Spinal cord (tissue), 10 donors: ENCODE measurements around the gene MAT2A. TPM values are rescaled to one million over a fixed set of nuclear protein-coding genes. Genes with fewer than 3 reads are reported as not detected.

Experiments used
- DNase-seq, 6 donors: peaks; one replicate each; pipeline versions ENCODE4 v3.0.0 to v3.0.0-alpha.2; 2013 to 2015; ENCODE audit warnings: low spot score in 6 of 6, low read depth in 4 of 6
- H3K27ac ChIP-seq: one replicate; pipeline ENCODE4 v1.5.1; 2013; ENCODE audit warnings: low read depth, low read length, control low read depth
- H3K27me3 ChIP-seq: one replicate; pipeline ENCODE4 v1.6.1; 2013; ENCODE audit warnings: low read length; ENCODE audit not compliant: control insufficient read depth, insufficient read depth
- H3K36me3 ChIP-seq: one replicate; pipeline ENCODE4 v1.6.1; 2013; ENCODE audit warnings: low read length; ENCODE audit not compliant: control insufficient read depth, insufficient read depth
- H3K4me1 ChIP-seq: one replicate; pipeline ENCODE4 v1.6.1; 2013; ENCODE audit warnings: low read length; ENCODE audit not compliant: control insufficient read depth, insufficient read depth
- H3K4me3 ChIP-seq: one replicate; pipeline ENCODE4 v1.5.1; 2013; ENCODE audit warnings: low read depth, low read length, control low read depth
- H3K9me3 ChIP-seq: one replicate; pipeline ENCODE4 v1.6.1; 2013; ENCODE audit warnings: low read length; ENCODE audit not compliant: control insufficient read depth, insufficient read depth
- WGBS: methylation state at CpG from one replicate; pipeline ENCODE4 v1.1.5; 2013; ENCODE audit warnings: missing lambda C conversion rate; ENCODE audit not compliant: insufficient coverage; 5-methylcytosine and 5-hydroxymethylcytosine counted together
- polyA plus RNA-seq, 2 donors: library from polyadenylated mRNA; unstranded; fragments of 120-200 nt; gene quantifications; one replicate each; pipeline ENCODE4 v1.2.1, GENCODE V29; 2013; ENCODE audit not compliant: insufficient read length in 2 of 2
- total RNA-seq, 2 donors: library from RNA; depleted of rRNA in 1 of 2; stranded (reverse); fragments of 120-200 nt in 1 of 2; fragments of >200 nt in 1 of 2; gene quantifications; one replicate each; pipeline versions ENCODE4 v1.2.3 to v1.2.4, GENCODE V29; 2013 to 2014
- donor health status: healthy.

Gene MAT2A
- total and polyA plus RNA-seq, 4 donors = 112 to 337 (median 223) TPM

DNA sequence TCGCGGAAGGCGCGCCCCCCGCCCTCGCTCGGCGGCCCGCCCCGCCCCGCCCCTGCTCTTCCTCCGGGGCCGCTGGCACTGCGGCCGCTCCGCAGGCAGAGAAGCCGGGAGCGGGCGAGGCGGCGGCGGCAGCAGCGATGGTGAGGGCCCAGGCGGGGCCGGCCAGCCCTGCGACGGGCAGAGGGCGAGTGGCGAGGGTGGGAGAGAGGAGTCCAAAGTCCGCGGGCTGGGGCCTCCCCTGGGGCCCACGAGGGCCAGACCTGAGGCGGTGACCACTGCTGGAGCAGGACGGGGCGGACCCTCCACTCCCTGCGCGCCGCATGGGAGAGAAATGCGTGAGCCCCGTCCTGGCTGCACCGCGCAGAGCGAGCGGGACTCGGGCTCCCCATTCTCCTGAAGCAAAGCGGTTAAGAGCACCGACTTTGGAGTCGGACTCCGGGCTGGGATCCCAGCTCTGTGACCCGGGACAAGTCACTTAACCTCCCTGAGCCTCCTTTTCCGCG is 45.4 kb downstream of the MAT2A start, which contains the start of gene VAMP5:
VAMP5 (plus strand) TSS at position 78 of the 503 bp plus-strand sequence; CDS start at position 138, 60 bp downstream.
- peak within 1 kb of the TSS; percentile 49 for H3K4me3 ChIP-seq
- peak in 1 of 6 donors; percentile 54 for DNase-seq
- WGBS = 2% methylated on average over 47 of the region's 52 CpGs

DNA sequence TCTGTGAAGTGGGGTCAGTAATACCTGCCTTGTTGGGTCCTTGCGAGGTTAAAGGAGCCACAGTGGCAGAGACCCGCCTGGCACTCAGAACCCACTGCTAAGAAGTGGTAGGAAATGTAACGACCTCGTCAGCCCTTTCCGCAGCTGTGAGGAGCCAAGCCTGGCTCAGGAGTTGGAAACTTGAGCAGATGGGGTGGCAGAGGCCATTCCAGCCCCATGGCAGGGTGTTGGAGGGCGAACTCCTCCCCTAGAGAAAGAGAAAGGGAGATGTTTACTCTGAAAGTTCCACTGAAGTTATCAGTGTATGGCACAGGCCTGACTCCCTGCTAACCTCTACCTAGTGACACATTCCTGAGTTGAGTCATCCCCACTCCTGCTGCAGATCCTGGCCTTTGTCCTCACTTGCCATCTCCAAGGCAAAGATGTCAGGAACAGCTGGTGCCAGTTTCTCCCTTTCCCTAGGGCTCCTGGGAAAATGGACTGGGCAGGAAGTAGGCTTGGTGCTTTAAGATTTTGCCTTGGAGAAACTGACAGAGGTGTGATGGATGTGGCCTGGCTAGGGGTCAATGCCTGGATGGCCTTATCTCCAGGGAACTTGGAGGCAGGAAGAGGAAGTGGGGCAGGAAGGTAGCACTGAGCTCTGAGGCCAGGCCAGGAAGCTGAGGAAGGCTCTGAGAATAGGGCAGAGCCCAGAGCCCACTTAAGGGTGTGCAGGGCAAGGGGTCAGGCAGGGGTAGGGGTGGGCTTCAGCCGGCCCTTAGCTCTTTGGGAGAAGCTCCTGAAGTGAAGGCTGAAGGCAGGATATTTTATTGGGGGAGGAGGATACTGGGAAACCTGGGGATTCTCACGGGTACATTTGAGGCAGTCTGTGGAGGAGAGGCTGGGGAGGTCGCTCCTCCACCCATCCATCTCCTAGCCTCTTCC is 46.2 kb downstream of the MAT2A start:
- H3K36me3 ChIP-seq = no peaks in the 10 kb centered on the region
- H3K27me3 ChIP-seq = peaks cover 19% of the 10 kb centered on the region
- no peaks in the 10 kb centered on the region for H3K9me3 ChIP-seq
- WGBS = 28% methylated on average over 5 of the region's 9 CpGs
- no peak for DNase-seq
- H3K4me1 ChIP-seq = peaks cover 20% of the 10 kb centered on the region
- peak overlapping the region; percentile 79 for H3K27ac ChIP-seq
- peak overlapping the region; percentile 49 for H3K4me3 ChIP-seq

More for the DNA sequence above, 45.4 kb downstream of the MAT2A start, which contains the start of gene VAMP5:
- H3K27ac ChIP-seq = peak within 1 kb of the TSS; percentile 79
- H3K36me3 ChIP-seq = no peaks in the 10 kb centered on the region
- peaks cover 27% of the 10 kb centered on the region for H3K4me1 ChIP-seq
- no peaks in the 10 kb centered on the region for H3K9me3 ChIP-seq
- H3K27me3 ChIP-seq = peaks cover 20% of the 10 kb centered on the region

DNA sequence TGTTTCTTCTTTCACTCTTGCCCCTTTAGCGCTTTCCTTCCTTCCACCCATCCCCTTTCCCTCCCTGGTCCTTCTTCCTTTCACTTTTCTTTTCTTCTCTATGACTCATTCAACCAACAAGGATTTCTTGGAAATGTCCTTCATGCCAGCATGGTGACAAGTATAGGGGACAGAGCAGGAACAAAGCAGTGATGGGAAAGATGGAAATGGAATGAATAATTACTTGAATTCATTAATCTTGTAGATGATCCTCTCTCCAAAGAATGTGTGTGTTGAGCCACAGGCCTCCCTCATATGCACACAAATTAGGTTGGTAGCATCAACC is 46.8 kb downstream of the MAT2A start:
- Histone ChIP-seq H3K36me3 (no peaks in the 10 kb centered on the region), H3K9me3 (no peaks in the 10 kb centered on the region), H3K27ac (peak overlapping the region; percentile 79), H3K4me1 (peaks cover 19% of the 10 kb centered on the region), H3K27me3 (peaks cover 19% of the 10 kb centered on the region), H3K4me3 (no peak overlapping the region)
- DNase-seq = no peak
- 100% methylated on average over 1 of the region's 1 CpG for WGBS

GRCh38 chr2:85588236-85588635 is 49.3 kb downstream of the MAT2A start:
- Histone ChIP-seq H3K4me3 (no peak overlapping the region), H3K36me3 (no peaks in the 10 kb centered on the region), H3K27me3 (peaks cover 16% of the 10 kb centered on the region), H3K4me1 (peaks cover 29% of the 10 kb centered on the region), H3K9me3 (no peaks in the 10 kb centered on the region), H3K27ac (peak overlapping the region; percentile 70)
- DNase-seq = no peak
- WGBS = 64% methylated on average over 4 of the region's 4 CpGs

GRCh38 chr2:85588645-85589044 is 49.7 kb downstream of the MAT2A start:
- H3K27ac ChIP-seq = peak overlapping the region; percentile 70

DNA sequence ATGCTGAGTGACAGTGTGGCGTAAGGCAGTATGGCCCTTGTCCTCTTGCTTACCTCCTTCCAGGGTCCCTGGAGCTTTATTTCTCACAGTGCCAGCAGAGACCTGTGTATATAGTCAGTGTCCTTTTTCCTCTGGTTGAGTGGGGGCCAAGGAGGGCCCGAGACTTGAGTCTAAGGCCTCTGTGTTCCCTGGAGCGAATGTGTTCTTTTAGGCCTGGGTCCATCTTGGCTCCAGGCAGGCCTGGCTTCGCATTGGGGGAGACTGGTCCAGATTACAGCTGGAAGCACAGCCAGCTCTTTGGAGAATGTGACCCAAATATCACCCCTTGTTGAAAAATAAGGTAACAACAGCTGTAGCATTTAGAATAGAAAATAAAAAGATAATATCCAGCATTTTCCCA is 50.2 kb downstream of the MAT2A start:
- H3K27me3 ChIP-seq = peaks cover 11% of the 10 kb centered on the region
- peak overlapping the region; percentile 70 for H3K27ac ChIP-seq
- peaks cover 25% of the 10 kb centered on the region for H3K4me1 ChIP-seq
- DNase-seq = no peak
- H3K9me3 ChIP-seq = no peaks in the 10 kb centered on the region
- H3K4me3 ChIP-seq = no peak overlapping the region
- H3K36me3 ChIP-seq = no peaks in the 10 kb centered on the region
- 68% methylated on average over 3 of the region's 4 CpGs for WGBS

More at GRCh38 chr2:85588645-85589044, 49.7 kb downstream of the MAT2A start:
- no peaks in the 10 kb centered on the region for H3K36me3 ChIP-seq
- peaks cover 29% of the 10 kb centered on the region for H3K4me1 ChIP-seq
- peaks cover 16% of the 10 kb centered on the region for H3K27me3 ChIP-seq
- DNase-seq = no peak
- no peak overlapping the region for H3K4me3 ChIP-seq
- H3K9me3 ChIP-seq = no peaks in the 10 kb centered on the region
- WGBS = 62% methylated on average over 3 of the region's 4 CpGs

DNA sequence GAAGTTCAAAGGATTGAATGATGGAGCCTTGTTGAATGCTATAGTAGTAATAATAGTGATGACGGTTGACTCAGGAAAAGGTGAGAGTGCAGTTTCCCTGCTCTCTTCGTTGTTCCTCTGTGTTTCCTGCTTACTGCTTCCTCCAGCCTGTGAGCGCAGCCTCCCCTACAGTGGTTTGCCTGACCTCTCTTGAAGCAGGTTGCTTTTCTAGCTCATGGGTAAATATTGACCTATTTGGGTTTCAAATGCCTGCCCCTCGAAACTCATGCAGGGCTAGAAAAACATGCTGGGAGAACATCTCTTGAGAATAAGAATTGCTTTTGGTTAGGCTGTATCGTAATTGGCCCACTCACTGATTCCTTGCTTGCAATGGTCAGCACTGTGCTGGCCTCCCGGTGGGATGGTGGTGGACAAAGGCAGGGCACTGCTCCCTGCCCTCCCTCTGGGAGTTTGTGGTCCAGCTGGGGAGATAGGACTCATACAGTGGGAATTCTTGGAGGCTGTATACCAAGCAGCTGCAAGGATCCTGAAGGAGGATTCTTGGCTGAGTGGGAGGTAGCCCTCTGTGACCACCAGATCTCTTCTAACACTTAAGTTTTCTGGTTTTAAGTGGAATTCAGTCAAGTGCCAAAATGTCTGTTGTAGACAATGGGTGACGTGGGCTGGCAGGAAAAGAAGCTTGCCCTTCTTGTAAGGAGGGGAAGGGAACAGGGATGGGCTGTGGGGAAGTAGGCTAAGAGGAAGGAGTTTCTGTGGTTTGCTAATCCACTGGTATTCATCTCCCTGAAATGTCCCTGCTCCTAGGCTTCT is 51.2 kb downstream of the MAT2A start:
- no peaks in the 10 kb centered on the region for H3K9me3 ChIP-seq
- no peak overlapping the region for H3K4me3 ChIP-seq
- no peaks in the 10 kb centered on the region for H3K36me3 ChIP-seq
- H3K27me3 ChIP-seq = peaks cover 3% of the 10 kb centered on the region
- H3K27ac ChIP-seq = peak overlapping the region; percentile 70
- 52% methylated on average over 5 of the region's 7 CpGs for WGBS
- H3K4me1 ChIP-seq = peaks cover 22% of the 10 kb centered on the region
- peak in 1 of 6 donors; percentile 75 for DNase-seq

DNA sequence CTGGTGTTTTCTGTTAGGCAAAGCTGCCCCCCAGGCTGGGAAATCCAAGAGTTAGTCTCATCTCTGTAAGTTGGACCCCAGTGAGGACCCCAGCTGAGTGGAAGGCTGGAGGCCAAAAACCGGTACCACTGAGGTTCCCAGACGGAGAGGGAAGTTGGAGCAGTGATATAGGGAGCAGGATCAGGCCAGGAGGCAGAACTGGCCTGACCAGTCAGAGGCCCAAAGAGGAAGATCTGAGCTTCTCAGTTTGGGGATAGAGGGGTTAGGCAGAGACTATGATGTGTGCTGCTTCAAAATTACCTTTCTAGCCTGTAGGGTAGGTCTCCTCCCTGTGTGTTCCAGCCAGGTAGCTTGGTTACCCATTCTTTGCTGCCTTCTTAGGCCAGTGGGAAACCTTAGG is 52.0 kb downstream of the MAT2A start:
- WGBS = 64% methylated on average over 2 of the region's 2 CpGs
- Histone ChIP-seq H3K36me3 (no peaks in the 10 kb centered on the region), H3K4me3 (no peak overlapping the region), H3K27ac (peak overlapping the region; percentile 70), H3K4me1 (peaks cover 19% of the 10 kb centered on the region), H3K9me3 (no peaks in the 10 kb centered on the region), H3K27me3 (no peaks in the 10 kb centered on the region)
- DNase-seq = no peak

- Histone ChIP-seq H3K36me3 (no peaks in the 10 kb centered on the region), H3K4me1 (peaks cover 22% of the 10 kb centered on the region), H3K4me3 (no peak overlapping the region), H3K27ac (peak overlapping the region; percentile 70), H3K27me3 (no peaks in the 10 kb centered on the region), H3K9me3 (no peaks in the 10 kb centered on the region)
- 81% methylated on average over 10 of the region's 12 CpGs for WGBS
- no peak for DNase-seq
Measured at GRCh38 chr2:85591563-85591962, 52.6 kb downstream of the MAT2A start.
